NCI-H187 (cell line): ENCODE data around the gene KLHL22.
"Not testable (repeated sequence)": the region's sequence is repeated elsewhere in the genome, so short reads cannot be mapped to it uniquely, and the experiment has no call there.

Experiments
- DNase-seq, 2 experiments: peaks; one replicate each; lab custom pipeline; 2025; lab: John Stamatoyannopoulos, UW

The KLHL22 gene

GRCh38 chr22:20524004-20524481 is 28.4 kb upstream of the KLHL22 start:
- no peak for DNase-seq

GRCh38 chr22:20523086-20523983 is 27.7 kb upstream of the KLHL22 start:
- DNase-seq = no peak

- no peak for DNase-seq
Measured at GRCh38 chr22:20522134-20523004, 26.8 kb upstream of the KLHL22 start.

GRCh38 chr22:20520093-20520511 is 24.5 kb upstream of the KLHL22 start:
- no peak for DNase-seq

GRCh38 chr22:20519558-20519957 is 24.0 kb upstream of the KLHL22 start:
- DNase-seq = no peak

- DNase-seq = no peak
Measured at GRCh38 chr22:20517841-20518592, 22.4 kb upstream of the KLHL22 start.

- DNase-seq = no peak
Measured at GRCh38 chr22:20517422-20517821, 21.8 kb upstream of the KLHL22 start.

- DNase-seq = no peak
Measured at GRCh38 chr22:20516399-20516798, 20.8 kb upstream of the KLHL22 start.

- no peak for DNase-seq
Measured at GRCh38 chr22:20514658-20515406, 19.2 kb upstream of the KLHL22 start.

- DNase-seq = no peak
Measured at GRCh38 chr22:20511578-20512229, 16.1 kb upstream of the KLHL22 start.

GRCh38 chr22:20510811-20511577 is 15.4 kb upstream of the KLHL22 start:
- DNase-seq = no peak

GRCh38 chr22:20509344-20510047 is 13.9 kb upstream of the KLHL22 start:
- DNase-seq = no peak

GRCh38 chr22:20508815-20509271 is 13.2 kb upstream of the KLHL22 start:
- no peak for DNase-seq

GRCh38 chr22:20508067-20508755 is 12.6 kb upstream of the KLHL22 start:
- not testable (repeated sequence) for DNase-seq

- peak; percentile 32 to 73 for DNase-seq
Measured at GRCh38 chr22:20507253-20508066, 11.9 kb upstream of the KLHL22 start, which contains the start of gene MED15. Gene MED15 (plus strand): TSS chr22:20507610. CDS start chr22:20507679, 69 bp downstream.

- DNase-seq = no peak
Measured at GRCh38 chr22:20506543-20507252, 11.1 kb upstream of the KLHL22 start.
